CD14-positive monocyte (primary cell): ENCODE results near the gene SCN1B. TPM values are rescaled to one million over a fixed set of nuclear protein-coding genes. Genes with fewer than 3 reads are reported as not detected.

Experiments
- DNase-seq, 3 donors: peaks; one replicate each; pipeline ENCODE4 v3.0.0-alpha.2; 2011 to 2022
- H2AFZ ChIP-seq: 2 replicates; pipeline ENCODE4 v1.6.0; 2012; ENCODE audit warnings: mild to moderate bottlenecking, low read depth, low read length, inconsistent platforms; ENCODE audit not compliant: insufficient read depth, poor library complexity, severe bottlenecking
- H3K27ac ChIP-seq, 2 donors: 1 replicate in 1 of 2; 2 replicates in 1 of 2; pipeline ENCODE4 v1.5.1; 2012 to 2013; ENCODE audit warnings: low read length in 2 of 2, control low read depth in 1 of 2, inconsistent platforms in 1 of 2, low read depth in 1 of 2, mild to moderate bottlenecking in 1 of 2
- H3K27me3 ChIP-seq, 2 donors: one replicate each; pipeline versions ENCODE4 v1.6.0 to v1.6.1; 2011 to 2013; ENCODE audit warnings: low read length in 2 of 2; ENCODE audit not compliant: control insufficient read depth in 2 of 2, insufficient read depth in 2 of 2
- H3K36me3 ChIP-seq, 2 donors: replicated peaks in 1 of 2; 1 replicate in 1 of 2; 2 replicates in 1 of 2; pipeline versions ENCODE4 v1.5.1 to v1.6.1; 2012 to 2013; ENCODE audit warnings: low read length in 2 of 2, control low read depth in 1 of 2, inconsistent platforms in 1 of 2, mild to moderate bottlenecking in 1 of 2; ENCODE audit not compliant: insufficient read depth in 2 of 2, control insufficient read depth in 1 of 2
- H3K4me1 ChIP-seq, 2 donors: 1 replicate in 1 of 2; 2 replicates in 1 of 2; pipeline versions ENCODE4 v1.5.1 to v1.6.1; 2012 to 2013; ENCODE audit warnings: low read length in 2 of 2, control low read depth in 1 of 2, inconsistent platforms in 1 of 2, mild to moderate bottlenecking in 1 of 2, moderate library complexity in 1 of 2; ENCODE audit not compliant: insufficient read depth in 2 of 2, control insufficient read depth in 1 of 2
- H3K4me2 ChIP-seq: replicated peaks from 2 replicates; pipeline ENCODE3; 2012; ENCODE audit warnings: low read length, moderate library complexity, mild to moderate bottlenecking; ENCODE audit not compliant: poor library complexity, severe bottlenecking; ENCODE audit errors: extremely low read depth
- H3K4me3 ChIP-seq, 3 experiments: fragments of 200-600 bp in 1 of 3; sonication (generic) in 1 of 3; replicated peaks in 1 of 3; 1 replicate in 2 of 3; 2 replicates in 1 of 3; pipeline ENCODE4 v1.5.1; 2011 to 2013; ENCODE audit warnings: low read length in 3 of 3, mild to moderate bottlenecking in 3 of 3, control low read depth in 2 of 3, low read depth in 2 of 3, inconsistent platforms in 1 of 3, moderate library complexity in 1 of 3
- H3K79me2 ChIP-seq: 2 replicates; pipeline ENCODE4 v1.6.0; 2012; ENCODE audit warnings: mild to moderate bottlenecking, control low read depth, inconsistent platforms, low read length, moderate library complexity; ENCODE audit not compliant: insufficient read depth
- H3K9ac ChIP-seq: 2 replicates; pipeline ENCODE4 v1.6.0; 2017; ENCODE audit warnings: low read length, mild to moderate bottlenecking; ENCODE audit not compliant: insufficient read depth, poor library complexity, severe bottlenecking
- H3K9me3 ChIP-seq, 2 donors: replicated peaks in 1 of 2; 1 replicate in 1 of 2; 2 replicates in 1 of 2; pipeline versions ENCODE4 v1.5.1 to v1.6.1; 2012 to 2013; ENCODE audit warnings: low read length in 2 of 2, control low read depth in 1 of 2; ENCODE audit not compliant: control insufficient read depth in 1 of 2, insufficient read depth in 1 of 2
- H4K20me1 ChIP-seq: 2 replicates; pipeline ENCODE4 v1.6.0; 2012; ENCODE audit warnings: mild to moderate bottlenecking, low read length, control low read depth, moderate library complexity; ENCODE audit not compliant: insufficient read depth
- H3K27ac Mint-ChIP-seq, 7 donors: one replicate each; pipeline ENCODE4 v1.8.0; 2020; ENCODE audit warnings: mild to moderate bottlenecking in 7 of 7, mixed read lengths in 7 of 7, moderate library complexity in 6 of 7, inconsistent platforms in 2 of 7
- H3K27me3 Mint-ChIP-seq, 3 donors: one replicate each; pipeline ENCODE4 v1.8.0; 2021 to 2022; ENCODE audit warnings: low read depth in 3 of 3, mild to moderate bottlenecking in 3 of 3, mixed read lengths in 3 of 3, moderate library complexity in 3 of 3, inconsistent platforms in 1 of 3
- H3K36me3 Mint-ChIP-seq, 2 donors: one replicate each; pipeline ENCODE4 v1.8.0; 2020; ENCODE audit warnings: mixed read lengths in 2 of 2, inconsistent platforms in 1 of 2, mild to moderate bottlenecking in 1 of 2
- H3K4me1 Mint-ChIP-seq: one replicate; pipeline ENCODE4 v1.8.0; 2020; ENCODE audit warnings: mild to moderate bottlenecking, mixed read lengths
- H3K4me3 Mint-ChIP-seq, 2 donors: one replicate each; pipeline ENCODE4 v1.8.0; 2020; ENCODE audit warnings: mild to moderate bottlenecking in 2 of 2, mixed read lengths in 2 of 2, moderate library complexity in 1 of 2
- H3K9me3 Mint-ChIP-seq, 7 donors: one replicate each; pipeline ENCODE4 v1.8.0; 2020 to 2022; ENCODE audit warnings: mixed read lengths in 7 of 7, mild to moderate bottlenecking in 6 of 7, moderate library complexity in 6 of 7, inconsistent platforms in 2 of 7
- CTCF ChIP-seq: fragments of 200-600 bp; IDR thresholded peaks from one replicate; pipeline ENCODE4 v1.8.0; 2022; ENCODE audit warnings: antibody characterized with exemption, mild to moderate bottlenecking
- WGBS: methylation state at CpG from one replicate; pipeline ENCODE4 v1.1.5; 2013; ENCODE audit warnings: missing lambda C conversion rate; ENCODE audit not compliant: insufficient coverage; 5-methylcytosine and 5-hydroxymethylcytosine counted together
- intact Hi-C, 2 donors: fragments of 100-400 bp; cut with micrococcal nuclease; formaldehyde crosslinking; loops; one replicate each; pipeline versions ENCODE4 v1.15.0 to v1.15.1; 2023
- polyA plus RNA-seq, 3 donors: library from polyadenylated mRNA; depleted of rRNA in 1 of 3; unstranded in 2 of 3; stranded (reverse) in 1 of 3; fragments of 300-500 nt in 2 of 3; fragments of >200 nt in 1 of 3; fragmentation: Illumina TruSeq in 2 of 3; gene quantifications; 1 replicate in 2 of 3; 2 replicates in 1 of 3; pipeline ENCODE4 v1.2.3, GENCODE V29; 2012 to 2021

The SCN1B gene
- polyA plus RNA-seq, 3 donors, result 0.08 to 0.68 TPM; not detected in 1

- no peak overlapping the region for H3K27ac Mint-ChIP-seq
- no peaks in the 10 kb centered on the region for H4K20me1 ChIP-seq
- H3K36me3 Mint-ChIP-seq, result peaks cover 0 to 7% of the 10 kb centered on the region in 2 donors
- no peaks in the 10 kb centered on the region for H3K79me2 ChIP-seq
- H3K4me1 ChIP-seq, result peaks cover 38 to 40% of the 10 kb centered on the region in 2 donors
- H3K36me3 ChIP-seq, result no peaks in the 10 kb centered on the region
- WGBS, result 98% methylated on average over 12 of the region's 14 CpGs
- H3K4me1 Mint-ChIP-seq, result peaks cover 40% of the 10 kb centered on the region
- no peak overlapping the region for H3K9ac ChIP-seq
- H3K4me3 Mint-ChIP-seq, result peak overlapping the region in 1 of 2 donors; percentile 42
- H3K27me3 Mint-ChIP-seq, result peaks cover 31 to 45% (median 36%) of the 10 kb centered on the region in 3 donors
- H3K9me3 Mint-ChIP-seq, result peaks cover 0 to 2% (median 0%) of the 10 kb centered on the region in 7 donors
- no peak for DNase-seq
- no peak overlapping the region for H3K4me3 ChIP-seq
- no peak overlapping the region for H3K4me2 ChIP-seq
- no peak overlapping the region for H3K27ac ChIP-seq
- no peak overlapping the region for H2AFZ ChIP-seq
- intact Hi-C loops, result no loop called here
- H3K27me3 ChIP-seq, result peaks cover 4 to 31% of the 10 kb centered on the region in 2 donors
- no peak for TF ChIP-seq CTCF
- H3K9me3 ChIP-seq, result no peaks in the 10 kb centered on the region
Observed at GRCh38 chr19:35042056-35042730, 11.9 kb downstream of the SCN1B start.

- no peak overlapping the region for H3K27ac ChIP-seq
- H3K9me3 Mint-ChIP-seq, result peaks cover 0 to 3% (median 0%) of the 10 kb centered on the region in 7 donors
- H3K4me1 ChIP-seq, result peaks cover 35 to 36% of the 10 kb centered on the region in 2 donors
- no peak overlapping the region for H3K4me3 Mint-ChIP-seq
- no peaks in the 10 kb centered on the region for H3K79me2 ChIP-seq
- H3K4me2 ChIP-seq, result no peak overlapping the region
- no peak for DNase-seq
- H3K36me3 ChIP-seq, result no peaks in the 10 kb centered on the region
- intact Hi-C loops, result no loop called here
- H3K4me3 ChIP-seq, result no peak overlapping the region
- TF ChIP-seq CTCF, result no peak
- peaks cover 0 to 7% of the 10 kb centered on the region in 2 donors for H3K36me3 Mint-ChIP-seq
- WGBS, result 89% methylated on average over 10 of the region's 14 CpGs
- H3K27me3 Mint-ChIP-seq, result peaks cover 28 to 45% (median 29%) of the 10 kb centered on the region in 3 donors
- H3K27me3 ChIP-seq, result peaks cover 4 to 31% of the 10 kb centered on the region in 2 donors
- H3K27ac Mint-ChIP-seq, result no peak overlapping the region
- no peak overlapping the region for H3K9ac ChIP-seq
- H3K4me1 Mint-ChIP-seq, result peaks cover 35% of the 10 kb centered on the region
- H2AFZ ChIP-seq, result no peak overlapping the region
- no peaks in the 10 kb centered on the region for H3K9me3 ChIP-seq
- no peaks in the 10 kb centered on the region for H4K20me1 ChIP-seq
Observed at GRCh38 chr19:35042954-35043604, 12.8 kb downstream of the SCN1B start.
